ENCODE measurements around the gene DLD.
A peak's percentile ranks its signal among the peaks of the same experiment; 100 is the strongest.
"Not testable (repeated sequence)": the region's sequence is repeated elsewhere in the genome, so short reads cannot be mapped to it uniquely, and the experiment has no call there.

Gene DLD, protein sequence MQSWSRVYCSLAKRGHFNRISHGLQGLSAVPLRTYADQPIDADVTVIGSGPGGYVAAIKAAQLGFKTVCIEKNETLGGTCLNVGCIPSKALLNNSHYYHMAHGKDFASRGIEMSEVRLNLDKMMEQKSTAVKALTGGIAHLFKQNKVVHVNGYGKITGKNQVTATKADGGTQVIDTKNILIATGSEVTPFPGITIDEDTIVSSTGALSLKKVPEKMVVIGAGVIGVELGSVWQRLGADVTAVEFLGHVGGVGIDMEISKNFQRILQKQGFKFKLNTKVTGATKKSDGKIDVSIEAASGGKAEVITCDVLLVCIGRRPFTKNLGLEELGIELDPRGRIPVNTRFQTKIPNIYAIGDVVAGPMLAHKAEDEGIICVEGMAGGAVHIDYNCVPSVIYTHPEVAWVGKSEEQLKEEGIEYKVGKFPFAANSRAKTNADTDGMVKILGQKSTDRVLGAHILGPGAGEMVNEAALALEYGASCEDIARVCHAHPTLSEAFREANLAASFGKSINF

DNA sequence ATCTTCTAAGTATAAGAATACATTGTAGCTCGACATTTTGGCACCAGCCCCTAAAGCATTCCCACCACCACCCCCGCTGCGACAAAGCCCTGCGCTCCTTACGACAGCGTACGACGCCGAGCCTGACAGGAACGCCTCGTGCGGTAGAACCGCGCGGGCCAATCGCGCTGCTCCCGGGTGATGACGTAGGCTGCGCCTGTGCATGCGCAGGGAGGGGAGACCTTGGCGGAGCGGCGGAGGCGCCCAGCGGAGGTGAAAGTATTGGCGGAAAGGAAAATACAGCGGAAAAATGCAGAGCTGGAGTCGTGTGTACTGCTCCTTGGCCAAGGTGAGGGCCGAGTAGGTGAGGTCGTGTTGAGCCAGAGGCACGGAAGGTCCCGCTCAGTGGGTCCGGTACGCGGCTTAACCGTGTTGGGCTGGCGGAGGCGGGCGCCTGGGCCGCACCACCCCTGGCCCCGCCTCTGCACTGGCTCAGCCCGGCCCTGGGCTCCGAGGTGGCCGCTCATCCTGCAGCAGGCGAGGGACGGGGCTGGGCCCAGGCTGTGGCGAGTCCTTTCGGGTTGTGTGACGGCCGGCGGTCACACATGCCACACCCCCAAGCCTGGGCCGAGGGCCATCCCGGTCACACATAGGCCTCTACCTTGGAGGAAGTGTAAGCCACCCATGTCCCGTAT, at the start of gene DLD:
Gene DLD (plus strand): TSS at position 222 of the 674 bp plus-strand sequence. CDS start 68 bp downstream, at position 290.
- peak; percentile 94 for DNase-seq (ENCODE audit: low spot score)

DNA sequence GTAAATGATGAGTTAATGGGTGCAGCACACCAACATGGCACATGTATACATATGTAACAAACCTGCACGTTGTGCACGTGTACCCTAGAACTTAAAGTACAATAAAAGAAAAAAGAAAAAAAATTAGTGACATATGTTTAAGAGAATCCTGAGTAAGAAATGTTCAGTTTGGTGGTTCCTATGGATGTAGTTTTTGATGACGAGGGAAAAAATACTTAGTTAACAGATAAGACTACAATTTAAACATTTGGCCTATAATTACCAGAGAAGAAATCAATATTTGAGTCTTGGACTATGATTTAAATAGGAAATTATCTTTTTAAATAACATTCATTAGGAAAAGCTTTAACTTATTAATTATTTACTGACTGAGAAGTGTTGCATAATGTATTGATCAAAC, 48.8 kb upstream of the DLD start:
- DNase-seq (ENCODE audit: low spot score) = no peak

DNA sequence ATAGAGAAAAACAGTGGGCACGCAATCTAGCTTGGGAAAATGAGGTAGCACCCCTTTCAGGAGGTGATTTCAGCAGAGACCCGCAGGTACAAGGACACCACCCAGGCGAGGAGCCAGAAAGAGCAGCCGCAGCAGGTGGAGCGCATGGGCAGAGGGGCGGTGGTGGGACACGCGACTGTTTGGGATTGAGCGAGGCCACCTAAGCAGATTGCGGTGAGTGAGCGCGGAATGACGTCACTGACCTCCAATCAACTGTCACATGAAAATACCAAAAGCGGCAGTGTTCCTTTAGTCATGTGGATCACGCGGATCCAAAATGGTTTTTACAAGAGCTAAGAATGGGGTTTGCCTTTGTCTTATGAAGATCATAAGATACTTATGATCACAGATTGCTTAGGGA, 47.8 kb upstream of the DLD start:
- DNase-seq (ENCODE audit: low spot score) = no peak

DNA sequence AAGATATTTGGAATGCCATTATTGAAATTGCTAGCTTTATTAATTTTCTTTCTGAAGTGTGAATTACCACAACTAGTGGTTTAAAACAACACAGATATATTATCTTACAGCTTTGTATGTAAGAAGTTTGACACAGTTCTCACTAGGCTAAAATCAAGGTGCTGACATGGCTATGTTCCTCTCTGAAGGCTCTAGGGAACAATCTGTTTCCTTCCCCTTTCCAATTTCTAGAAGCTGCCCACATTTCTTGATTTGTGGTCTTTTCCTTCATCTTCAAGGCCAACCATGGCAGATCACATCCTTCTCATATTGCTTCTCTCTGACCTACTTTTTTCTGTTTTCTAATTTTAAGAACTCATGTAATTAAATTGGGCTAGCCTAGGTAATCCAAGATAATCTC, 44.7 kb upstream of the DLD start:
- DNase-seq (ENCODE audit: low spot score) = peak; percentile 7

DNA sequence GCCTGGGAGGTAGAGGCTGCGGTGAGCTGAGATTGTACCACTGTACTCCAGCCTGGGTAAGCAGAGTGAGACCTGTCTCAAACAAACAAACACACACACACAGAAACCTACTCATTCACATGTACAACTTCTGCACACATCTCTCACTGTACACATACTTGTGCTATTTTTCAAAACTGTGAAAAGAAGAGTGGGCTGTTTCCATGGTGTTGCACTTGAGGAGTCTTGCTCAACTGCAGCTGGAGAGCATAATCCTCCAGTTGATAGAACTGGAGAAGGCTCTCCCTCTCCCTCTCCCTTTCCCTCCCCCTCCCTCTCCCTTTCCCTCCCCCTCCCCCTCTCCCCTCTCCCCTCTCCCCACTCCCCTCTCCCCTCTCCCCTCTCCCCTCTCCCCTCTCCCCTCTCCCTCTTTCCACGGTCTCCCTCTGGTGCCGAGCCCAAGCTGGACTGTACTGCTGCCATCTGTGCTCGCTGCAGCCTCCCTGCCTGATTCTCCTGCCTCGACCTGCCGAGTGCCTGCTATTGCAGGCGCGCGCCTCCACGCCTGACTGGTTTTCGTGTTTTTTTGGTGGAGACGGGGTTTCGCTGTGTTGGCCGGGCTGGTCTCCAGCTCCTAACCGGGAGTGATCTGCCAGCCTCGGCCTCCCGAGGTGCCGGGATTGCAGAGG, 43.7 kb upstream of the DLD start:
- DNase-seq (ENCODE audit: low spot score) = no peak

DNA sequence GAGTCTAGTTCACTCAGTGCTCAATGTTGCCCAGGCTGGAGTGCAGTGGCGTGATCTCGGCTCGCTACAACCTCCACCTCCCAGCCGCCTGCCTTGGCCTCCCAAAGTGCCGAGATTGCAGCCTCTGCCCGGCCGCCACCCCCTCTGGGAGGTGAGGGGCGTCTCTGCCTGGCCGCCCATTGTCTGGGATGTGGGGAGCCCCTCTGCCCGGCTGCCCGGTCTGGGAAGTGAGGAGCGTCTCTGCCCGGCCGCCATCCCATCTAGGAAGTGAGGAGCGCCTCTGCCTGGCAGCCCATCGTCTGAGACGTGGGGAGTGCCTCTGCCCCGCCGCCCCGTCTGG, 43.2 kb upstream of the DLD start:
- not testable (repeated sequence) for DNase-seq (ENCODE audit: low spot score)

DNA sequence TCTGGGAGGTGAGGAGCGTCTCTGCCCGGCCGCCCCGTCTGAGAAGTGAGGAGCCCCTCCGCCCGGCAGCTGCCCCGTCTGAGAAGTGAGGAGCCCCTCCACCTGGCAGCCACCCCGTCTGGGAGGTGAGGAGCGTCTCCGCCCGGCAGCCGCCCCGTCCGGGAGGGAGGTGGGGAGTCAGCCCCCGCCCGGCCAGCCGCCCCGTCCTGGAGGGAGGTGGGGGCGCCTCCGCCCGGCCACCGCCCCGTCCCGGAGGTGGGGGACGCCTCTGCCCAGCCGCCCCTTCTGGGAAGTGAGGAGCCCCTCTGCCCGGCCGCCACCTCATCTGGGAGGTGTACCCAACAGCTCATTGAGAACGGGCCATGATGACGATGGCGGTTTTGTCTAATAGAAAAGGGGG, 42.8 kb upstream of the DLD start:
- not testable (repeated sequence) for DNase-seq (ENCODE audit: low spot score)

DNA sequence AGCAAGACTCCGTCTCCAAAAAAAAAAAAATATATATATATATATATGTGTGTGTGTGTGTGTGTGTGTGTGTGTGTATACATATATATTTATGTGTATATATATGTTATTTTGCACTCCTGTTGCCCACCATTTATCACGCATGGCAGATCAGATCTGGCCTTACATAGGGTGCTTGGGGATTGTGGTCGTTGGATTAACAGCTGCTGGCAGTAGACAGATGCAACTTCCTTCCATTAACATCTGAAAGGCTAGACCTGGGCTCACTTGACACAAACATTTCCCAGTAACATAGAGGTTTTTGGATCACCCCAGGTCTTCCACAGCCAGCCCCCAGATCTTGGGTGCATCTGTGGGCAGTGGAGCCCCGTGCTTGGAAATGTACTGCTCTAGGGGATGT, 40.8 kb upstream of the DLD start:
- DNase-seq (ENCODE audit: low spot score) = no peak

DNA sequence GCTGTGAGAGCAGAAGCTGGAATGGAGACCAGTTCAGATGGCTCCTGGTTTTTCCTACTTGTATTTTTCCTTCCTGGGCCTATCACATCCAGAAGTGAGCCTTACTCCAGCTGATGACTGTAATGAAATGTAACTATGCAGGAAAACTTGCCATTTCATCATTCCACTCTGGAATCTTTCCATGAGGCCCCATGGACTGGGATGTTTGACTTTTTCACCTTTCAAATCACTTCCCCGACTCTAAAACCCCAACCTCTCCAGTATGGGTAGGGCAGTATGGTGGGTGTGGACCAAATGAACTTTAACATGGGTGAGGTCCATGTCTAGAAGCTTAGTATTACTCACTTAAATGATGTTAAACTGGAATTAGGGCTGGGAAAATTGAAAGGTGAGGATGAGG, 40.3 kb upstream of the DLD start:
- no peak for DNase-seq (ENCODE audit: low spot score)

DNA sequence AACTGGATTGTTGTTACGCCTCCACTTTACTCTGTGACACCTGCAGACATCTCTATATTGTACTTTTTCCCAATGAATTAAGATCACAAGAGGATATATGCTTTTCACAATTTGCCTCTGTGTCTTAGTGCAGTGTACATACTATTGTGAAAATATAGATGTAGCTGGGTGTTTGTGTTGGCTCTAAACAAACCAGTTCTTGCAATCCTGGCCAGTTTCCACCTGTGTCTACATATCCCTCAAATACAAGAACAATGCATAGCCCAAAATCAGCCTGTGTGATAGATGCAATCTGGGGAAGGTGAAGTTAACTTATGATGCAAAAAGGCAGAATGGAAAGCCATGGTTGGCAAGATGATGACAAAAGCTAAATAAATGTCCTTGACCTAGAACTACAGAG, 36.5 kb upstream of the DLD start:
- no peak for DNase-seq (ENCODE audit: low spot score)

DNA sequence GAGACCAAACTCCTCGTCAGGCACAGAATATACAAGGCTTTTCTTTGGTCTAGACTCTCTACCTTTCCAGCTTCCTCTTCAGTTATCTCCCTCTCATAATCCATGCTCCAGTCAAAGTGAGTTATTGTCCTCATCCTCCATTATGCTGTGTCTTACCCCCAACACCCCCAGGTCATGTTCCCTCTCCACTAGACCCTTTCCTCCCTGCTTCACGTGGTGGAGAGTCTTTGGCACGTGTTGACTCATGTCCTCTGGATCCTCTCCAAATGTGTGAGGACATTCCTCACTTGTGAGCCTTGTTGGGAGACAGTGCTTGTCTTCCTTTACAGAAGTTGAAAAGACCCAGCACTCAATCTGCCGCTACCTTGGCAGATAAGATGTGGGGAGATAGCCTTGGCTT, 36.0 kb upstream of the DLD start:
- DNase-seq (ENCODE audit: low spot score) = no peak

DNA sequence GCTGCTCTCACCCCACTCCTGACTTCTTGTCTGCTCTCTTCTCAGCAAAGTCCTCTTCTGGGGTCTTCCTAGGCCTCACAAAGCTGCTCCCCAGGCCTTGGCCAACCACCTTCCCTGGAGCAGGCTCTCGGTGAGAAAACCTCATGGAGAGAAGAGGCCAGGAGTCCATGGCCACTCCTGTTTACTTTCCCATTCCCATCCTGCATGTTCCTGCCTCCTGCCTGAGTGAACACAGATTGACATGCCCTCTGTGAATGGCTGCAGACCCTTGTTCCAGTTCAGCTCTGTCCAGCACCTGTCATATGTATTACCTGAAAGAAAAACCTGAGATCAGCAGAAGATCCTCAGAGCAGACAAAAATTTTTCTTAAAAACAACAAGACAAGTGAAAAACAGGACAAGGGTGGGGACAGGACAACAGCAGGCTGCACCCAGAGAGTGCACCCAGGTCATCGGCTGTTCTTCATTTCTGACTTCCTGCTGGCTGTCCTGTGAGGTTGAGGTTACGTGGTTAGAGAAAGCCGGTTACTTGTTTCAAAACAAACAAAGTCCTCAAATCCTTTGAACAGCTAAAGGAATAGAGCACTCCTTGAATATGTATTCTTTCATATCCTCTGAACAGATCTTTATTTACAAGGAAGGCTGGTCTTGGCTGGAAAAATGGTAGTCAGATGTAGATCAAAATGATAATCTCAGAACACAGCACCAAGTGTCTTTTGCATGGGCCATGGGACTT, 34.0 kb upstream of the DLD start:
- DNase-seq (ENCODE audit: low spot score) = no peak

DNA sequence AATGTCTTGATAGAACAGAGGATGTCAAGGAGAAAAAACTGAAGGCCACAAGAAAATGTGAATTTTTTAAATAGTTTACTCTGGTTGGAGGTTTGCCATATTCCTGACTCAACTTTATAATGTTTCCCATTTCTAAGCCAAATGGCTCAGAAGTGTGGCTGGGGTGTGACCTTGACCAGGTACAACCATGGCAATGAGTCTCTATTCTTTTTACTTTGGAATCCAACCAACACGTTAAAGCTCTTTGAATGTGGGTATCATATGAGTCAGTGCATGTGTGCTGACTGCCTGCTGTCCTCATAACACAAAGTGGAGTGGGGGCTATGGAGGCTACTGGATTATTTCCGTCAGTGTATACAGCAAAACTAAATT, 33.5 kb upstream of the DLD start:
- no peak for DNase-seq (ENCODE audit: low spot score)

DNA sequence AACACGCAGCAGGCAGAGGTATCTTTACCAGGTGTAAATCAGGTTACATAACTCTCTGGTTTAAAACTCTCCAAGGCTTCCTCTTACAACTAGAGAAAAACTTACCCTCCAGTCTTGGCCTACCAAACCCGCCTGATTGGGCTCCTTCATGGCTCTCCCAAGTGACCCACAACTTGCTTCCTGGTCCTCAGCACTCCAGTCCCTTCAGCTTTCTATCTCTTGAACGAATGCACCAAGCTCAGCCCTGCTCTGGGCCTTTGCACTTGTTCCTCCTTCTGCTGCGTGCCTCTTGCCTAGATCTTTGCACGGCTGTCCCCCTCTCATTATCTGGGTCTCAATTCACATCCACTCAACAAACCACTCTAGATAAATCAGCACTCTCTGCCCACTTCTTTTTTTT, 32.7 kb upstream of the DLD start:
- no peak for DNase-seq (ENCODE audit: low spot score)

DNA sequence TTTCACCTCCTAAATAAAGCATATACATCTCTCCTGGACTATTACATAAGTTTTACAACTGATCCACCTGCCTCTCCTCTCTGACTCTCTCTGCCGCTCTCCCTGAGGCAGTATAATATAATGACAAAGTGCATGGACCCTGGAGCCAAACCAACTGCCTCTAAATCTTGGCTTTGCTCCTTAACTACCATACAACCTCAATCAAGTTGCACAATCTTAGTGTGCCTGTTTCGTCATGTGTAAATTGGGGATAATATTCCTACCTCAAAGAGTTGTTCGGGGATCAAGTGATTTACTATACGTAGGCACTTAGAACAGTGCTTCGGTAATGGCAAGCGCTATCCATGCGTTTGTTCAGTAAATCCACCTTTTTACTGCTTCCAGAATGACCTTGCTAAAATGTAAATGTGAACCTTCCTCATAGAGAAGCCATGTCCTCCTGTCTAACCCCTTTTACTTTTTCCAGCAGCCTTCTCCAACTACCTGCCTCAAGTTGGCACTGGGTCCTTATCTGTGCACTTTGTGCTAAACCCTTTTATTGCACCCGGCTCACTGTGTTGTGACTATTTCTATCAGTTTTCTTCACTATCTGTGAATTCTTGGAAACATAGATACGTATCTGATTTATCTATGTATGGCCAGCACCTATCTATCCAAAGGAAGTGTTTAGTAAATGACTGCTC, 30.6 kb upstream of the DLD start:
- no peak for DNase-seq (ENCODE audit: low spot score)

DNA sequence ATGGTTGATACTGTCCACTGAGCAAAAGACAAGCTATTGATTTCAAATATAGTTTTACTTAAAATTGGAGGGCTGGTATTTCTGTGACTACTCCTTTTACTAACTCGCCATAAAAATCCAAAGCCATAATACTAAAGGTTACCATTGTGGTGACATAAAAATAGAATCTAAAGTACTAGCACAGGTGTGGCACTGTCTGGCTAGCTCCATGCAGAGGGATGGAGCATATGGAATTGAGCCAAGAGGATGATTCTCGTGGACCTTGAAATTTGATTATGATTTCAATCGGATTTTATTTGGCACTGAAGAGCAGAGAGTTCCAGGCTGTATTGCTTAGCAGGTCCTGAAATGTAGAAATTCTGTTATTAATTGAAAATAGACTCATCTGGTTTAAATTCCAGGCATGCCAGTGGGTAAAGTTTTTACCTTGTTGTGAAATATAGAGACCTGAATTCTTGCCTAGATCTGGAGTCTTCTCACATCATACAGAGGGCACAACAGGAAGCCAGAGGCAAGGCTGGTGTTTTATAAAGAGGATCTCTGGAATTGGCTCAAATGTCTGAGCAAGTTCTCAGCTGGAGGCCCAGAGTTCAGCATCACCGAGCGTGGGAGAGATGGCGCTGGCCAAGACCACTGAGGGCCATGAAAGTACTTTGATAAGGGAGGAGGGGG, 29.9 kb upstream of the DLD start:
- no peak for DNase-seq (ENCODE audit: low spot score)

DNA sequence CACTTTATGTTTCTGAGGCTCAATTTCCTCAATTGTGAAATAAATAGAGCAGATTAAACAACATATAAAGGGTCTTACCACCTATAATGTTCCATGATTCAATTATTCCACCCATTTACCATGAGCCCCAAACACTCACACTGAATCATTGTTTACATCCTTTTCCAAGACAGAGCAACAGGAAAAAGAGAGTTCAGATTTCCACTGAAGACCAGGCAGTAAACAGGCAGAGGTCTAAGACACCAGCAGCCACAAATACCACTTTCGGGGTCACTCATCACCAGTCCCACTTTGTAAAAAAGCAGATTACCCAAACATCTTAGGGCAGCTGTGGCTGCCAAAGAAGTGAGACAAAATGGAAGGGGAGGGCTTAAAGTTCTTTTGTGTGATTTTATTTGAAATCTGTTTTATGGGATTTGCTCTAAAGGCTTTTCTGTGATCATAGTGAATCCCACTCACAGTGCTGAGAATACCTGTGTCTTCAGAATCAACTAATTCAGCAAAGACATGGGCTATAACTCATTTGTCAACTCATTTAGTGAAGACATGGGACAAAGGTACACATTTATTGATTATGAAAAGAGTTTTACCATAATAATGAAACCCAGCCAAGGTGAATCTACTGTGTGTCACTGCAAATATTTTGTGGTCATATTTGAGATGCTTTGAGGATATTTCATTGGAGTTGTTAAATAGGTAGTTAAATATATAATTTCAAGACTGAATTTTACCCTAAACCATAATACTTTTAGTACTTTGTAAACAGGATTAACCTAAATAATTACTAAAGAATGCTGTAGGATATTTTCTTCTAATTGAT, 24.8 kb upstream of the DLD start:
- DNase-seq (ENCODE audit: low spot score) = no peak

DNA sequence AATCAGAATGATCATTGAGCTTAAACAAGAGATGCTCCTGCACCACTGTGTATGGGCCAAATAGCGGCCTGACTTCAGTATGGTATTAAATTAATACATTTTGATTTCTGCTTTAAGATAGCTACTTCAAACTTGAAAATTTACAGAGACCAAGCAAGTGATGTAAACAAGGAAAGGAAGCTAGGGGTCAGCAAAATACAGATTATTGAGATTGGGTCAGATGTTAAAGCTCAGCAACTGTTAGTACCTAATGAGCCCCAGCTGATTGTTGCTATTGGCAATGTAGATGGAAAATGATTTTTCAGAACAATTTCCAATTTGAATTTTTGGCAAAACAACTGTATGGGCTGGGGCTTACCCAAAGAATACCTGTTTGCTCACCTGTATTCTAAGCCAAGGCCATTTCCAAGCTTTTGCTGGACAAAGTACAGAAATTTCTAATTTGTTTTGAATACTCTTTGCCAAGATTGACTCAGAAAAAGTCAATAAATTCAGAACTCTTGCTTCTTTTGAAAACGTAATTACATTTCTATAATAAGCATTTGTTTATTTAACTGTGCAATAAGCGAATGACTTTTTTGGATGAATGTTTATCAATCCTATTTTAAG, 23.0 kb upstream of the DLD start:
- DNase-seq (ENCODE audit: low spot score) = no peak

DNA sequence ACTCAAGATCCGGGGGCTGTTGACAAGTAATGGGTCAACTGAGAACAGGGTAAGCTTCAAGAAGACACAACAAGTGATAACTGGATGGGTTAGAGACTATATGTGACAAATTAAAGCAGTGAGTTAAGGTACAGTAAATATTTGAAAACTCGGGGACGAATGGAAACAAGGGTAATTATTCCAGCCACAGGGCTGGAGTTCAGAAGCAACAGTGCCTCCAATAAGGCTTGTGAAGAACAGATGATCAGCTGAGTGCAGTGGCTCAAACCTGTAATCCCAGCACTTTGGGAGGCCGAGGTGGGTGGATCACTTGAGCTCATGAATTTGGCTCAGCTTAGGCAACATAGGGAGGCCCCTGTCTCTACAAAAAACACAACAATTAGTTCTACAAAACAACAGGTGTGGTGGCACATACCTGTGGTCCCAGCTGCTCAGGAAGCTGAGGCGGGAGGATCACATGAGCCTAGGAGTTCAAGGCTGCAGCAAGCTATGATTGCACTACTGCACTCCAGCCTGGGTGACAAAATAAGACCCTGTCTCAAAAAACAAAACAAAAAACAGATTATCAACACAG, 20.5 kb upstream of the DLD start:
- no peak for DNase-seq (ENCODE audit: low spot score)

DNA sequence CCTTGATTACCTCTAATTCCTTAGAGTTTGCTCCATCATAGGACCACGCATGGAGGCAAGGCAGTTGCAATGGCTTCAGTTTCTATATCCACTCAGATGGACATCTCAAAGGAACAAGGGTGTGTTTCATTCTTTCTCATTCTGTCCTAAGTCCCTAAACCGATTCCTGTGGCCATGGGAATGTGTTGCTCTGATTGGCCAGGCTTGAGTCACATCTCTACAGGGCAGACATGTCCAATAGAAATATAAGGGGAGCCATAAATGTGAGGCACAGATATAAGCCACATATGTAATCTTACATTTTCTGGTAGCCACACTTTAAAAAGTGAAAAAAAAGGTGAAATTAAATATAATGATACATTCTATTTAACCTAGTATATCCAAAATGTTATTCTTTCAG, 16.9 kb upstream of the DLD start:
- no peak for DNase-seq (ENCODE audit: low spot score)

Measured in putamen (tissue), 1 donor.